ENCODE measurements around the gene TBC1D5. TPM values are rescaled to one million over a fixed set of nuclear protein-coding genes. Genes with fewer than 3 reads are reported as not detected.

Gene TBC1D5
- total RNA-seq, 3 donors from 2014 or later: 22.4 to 25.3 (median 25.2) TPM

DNA sequence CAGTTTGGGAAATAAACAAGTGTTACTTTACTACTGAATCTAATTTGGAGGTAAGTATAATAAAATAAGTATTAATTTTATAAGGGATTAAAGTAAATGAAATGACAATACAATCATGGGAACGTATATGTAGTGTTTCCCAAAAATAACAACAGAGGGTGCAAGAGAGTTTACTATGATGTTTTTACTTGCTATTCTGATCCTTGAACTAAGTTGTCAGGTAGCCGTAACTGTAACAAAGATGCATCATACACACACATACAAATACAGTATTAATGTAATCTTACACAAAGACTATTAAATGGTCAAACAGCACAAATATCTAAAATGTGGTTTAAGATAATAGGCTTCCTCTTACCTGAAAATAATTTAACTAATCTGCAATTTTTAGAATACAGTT lies 311.4 kb downstream of the TBC1D5 start:
- DNase-seq: no peak
- peaks cover 11% of the 10 kb centered on the region for H3K36me3 Mint-ChIP-seq (ENCODE audit: insufficient read depth)
- no peak overlapping the region for H3K4me3 Mint-ChIP-seq
- H3K27me3 Mint-ChIP-seq (ENCODE audit: low read depth): no peaks in the 10 kb centered on the region
- peaks cover 3% of the 10 kb centered on the region for H3K4me1 Mint-ChIP-seq (ENCODE audit: low read depth)
- no peak for ATAC-seq
- no peaks in the 10 kb centered on the region for H3K9me3 Mint-ChIP-seq

DNA sequence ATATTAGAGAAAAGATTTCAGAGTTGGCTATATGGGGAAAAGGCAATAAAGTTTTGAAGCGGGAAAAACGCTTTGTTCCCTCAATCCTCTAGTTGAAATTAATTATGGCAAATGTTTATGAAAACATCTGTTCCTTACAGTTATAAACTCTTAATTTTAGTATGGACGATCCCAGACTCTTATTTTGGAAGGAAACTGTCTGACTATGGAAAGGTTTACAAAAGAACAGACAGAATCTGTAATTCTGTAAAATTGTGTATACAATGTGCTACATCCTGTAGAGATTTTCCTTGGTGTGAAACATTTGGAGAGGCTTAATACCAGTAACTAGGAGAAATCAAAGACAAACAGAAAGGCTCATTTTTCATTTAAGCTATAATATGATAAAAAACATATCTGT lies 311.8 kb downstream of the TBC1D5 start:
- H3K27me3 Mint-ChIP-seq (ENCODE audit: low read depth): no peaks in the 10 kb centered on the region
- peaks cover 8% of the 10 kb centered on the region for H3K36me3 Mint-ChIP-seq (ENCODE audit: insufficient read depth)
- H3K9me3 Mint-ChIP-seq: no peaks in the 10 kb centered on the region
- DNase-seq: no peak
- H3K4me1 Mint-ChIP-seq (ENCODE audit: low read depth): peaks cover 3% of the 10 kb centered on the region
- H3K4me3 Mint-ChIP-seq: no peak overlapping the region
- ATAC-seq: no peak

DNA sequence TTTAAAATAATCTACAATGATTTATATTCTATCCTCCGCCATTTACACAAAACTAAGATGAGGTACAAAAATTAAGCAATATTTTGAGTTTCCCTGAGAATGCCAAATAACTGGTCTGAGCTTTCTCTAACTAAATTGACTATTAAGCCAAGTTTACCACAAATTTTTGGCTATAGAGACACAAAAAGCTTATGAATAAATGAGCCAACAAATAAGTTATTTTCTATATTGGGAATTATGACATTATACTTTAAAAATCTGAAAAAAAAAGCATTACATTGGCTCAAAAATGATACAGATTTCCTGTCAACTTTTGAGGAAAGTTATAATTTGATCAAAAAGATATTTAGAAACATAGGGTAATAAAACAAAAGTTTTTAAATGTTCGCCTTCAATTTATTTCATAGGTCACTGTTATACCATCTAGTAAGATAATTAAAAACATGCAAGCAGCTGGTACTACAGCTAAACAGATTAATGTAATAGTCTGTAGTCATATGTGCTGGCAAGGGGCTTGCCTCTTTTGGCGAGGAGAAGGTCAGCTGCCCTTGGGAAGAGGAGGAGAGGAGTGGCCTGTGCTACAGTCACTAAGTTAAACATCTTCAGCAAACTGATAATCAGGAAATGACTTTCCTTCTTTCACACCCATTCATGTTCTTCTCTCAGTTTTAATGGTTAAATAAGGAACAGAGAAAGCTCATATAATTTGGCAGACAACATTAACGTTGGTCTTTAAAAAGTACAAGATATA lies 318.5 kb downstream of the TBC1D5 start:
- no peak for ATAC-seq
- H3K4me3 Mint-ChIP-seq: no peak overlapping the region
- no peaks in the 10 kb centered on the region for H3K4me1 Mint-ChIP-seq (ENCODE audit: low read depth)
- H3K36me3 Mint-ChIP-seq (ENCODE audit: insufficient read depth): peaks cover 2% of the 10 kb centered on the region
- no peak for DNase-seq
- no peaks in the 10 kb centered on the region for H3K9me3 Mint-ChIP-seq
- no peaks in the 10 kb centered on the region for H3K27me3 Mint-ChIP-seq (ENCODE audit: low read depth)

DNA sequence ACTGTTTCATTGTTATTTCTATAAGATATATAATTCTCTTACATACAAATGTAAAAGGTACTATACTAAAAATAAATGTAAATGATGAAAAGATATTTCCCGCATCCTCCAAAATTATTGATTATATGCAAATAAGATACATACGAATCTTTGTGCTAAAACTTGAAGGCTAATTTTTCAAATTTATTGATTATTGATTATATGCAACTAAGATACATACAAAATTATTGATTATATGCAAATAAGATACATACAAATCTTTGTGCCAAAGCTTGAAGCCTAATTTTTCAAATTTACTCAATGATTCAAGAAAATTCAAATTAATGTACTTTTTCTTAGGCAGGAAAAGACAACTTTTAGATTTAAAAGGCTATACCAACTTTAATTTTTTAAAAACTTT lies 319.8 kb downstream of the TBC1D5 start:
- Mint-ChIP-seq H3K4me3 (no peak overlapping the region), H3K27me3 (ENCODE audit: low read depth) (no peaks in the 10 kb centered on the region), H3K36me3 (ENCODE audit: insufficient read depth) (peaks cover 2% of the 10 kb centered on the region), H3K4me1 (ENCODE audit: low read depth) (no peaks in the 10 kb centered on the region), H3K9me3 (no peaks in the 10 kb centered on the region)
- ATAC-seq (no peak), DNase-seq (no peak)

DNA sequence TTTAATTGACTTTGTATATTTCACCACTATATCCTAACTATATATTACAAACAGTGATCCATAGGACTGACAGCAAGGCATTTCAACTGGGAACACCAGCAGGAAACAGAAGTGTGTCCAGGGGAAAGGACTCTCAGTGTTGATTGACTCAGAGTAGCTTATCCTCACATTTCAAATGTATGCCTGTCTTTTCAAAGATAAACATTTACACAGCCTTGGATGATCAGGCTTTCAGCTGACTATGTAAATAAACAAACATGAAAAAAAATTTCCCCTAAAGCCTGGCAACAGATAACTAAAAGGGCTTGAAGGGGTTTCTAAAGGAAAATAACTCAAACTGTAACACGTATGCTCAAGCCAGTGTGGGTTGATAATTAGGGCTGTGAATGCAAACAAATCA lies 321.8 kb downstream of the TBC1D5 start:
- Mint-ChIP-seq H3K9me3 (no peaks in the 10 kb centered on the region), H3K4me3 (no peak overlapping the region), H3K36me3 (ENCODE audit: insufficient read depth) (peaks cover 2% of the 10 kb centered on the region), H3K4me1 (ENCODE audit: low read depth) (no peaks in the 10 kb centered on the region), H3K27me3 (ENCODE audit: low read depth) (no peaks in the 10 kb centered on the region)
- ATAC-seq: no peak
- no peak for DNase-seq

DNA sequence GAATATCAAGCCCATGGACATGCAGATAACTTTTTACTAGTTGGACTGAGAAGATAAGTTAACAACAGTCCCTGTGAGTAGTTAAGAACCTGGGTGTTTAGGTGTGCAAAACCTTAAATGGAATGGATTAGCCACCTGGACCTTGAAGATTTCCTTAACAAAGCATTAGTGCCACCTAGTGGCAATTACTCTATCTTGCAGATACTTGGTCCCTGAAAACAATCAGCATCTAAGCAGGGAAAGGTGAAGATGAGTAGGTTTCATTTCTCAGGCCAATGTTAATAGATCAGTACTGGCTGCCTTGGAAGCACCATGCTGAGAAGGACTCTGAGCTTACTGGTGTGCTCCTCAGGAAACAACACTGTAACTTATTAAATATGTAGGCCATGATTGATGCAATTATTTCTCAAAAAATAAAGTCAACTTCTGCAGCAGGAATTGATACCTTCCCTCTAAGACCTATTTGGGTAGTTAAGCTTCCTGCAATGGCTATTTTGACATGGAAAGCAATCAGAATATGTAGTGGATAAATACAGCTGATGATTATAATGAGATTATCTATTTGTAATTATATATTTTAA lies 329.4 kb downstream of the TBC1D5 start:
- DNase-seq (no peak), ATAC-seq (peak; percentile 46 to 53)
- Mint-ChIP-seq H3K36me3 (ENCODE audit: insufficient read depth) (peaks cover 5% of the 10 kb centered on the region), H3K9me3 (peaks cover 5% of the 10 kb centered on the region), H3K27me3 (ENCODE audit: low read depth) (no peaks in the 10 kb centered on the region), H3K4me1 (ENCODE audit: low read depth) (no peaks in the 10 kb centered on the region), H3K4me3 (no peak overlapping the region)

DNA sequence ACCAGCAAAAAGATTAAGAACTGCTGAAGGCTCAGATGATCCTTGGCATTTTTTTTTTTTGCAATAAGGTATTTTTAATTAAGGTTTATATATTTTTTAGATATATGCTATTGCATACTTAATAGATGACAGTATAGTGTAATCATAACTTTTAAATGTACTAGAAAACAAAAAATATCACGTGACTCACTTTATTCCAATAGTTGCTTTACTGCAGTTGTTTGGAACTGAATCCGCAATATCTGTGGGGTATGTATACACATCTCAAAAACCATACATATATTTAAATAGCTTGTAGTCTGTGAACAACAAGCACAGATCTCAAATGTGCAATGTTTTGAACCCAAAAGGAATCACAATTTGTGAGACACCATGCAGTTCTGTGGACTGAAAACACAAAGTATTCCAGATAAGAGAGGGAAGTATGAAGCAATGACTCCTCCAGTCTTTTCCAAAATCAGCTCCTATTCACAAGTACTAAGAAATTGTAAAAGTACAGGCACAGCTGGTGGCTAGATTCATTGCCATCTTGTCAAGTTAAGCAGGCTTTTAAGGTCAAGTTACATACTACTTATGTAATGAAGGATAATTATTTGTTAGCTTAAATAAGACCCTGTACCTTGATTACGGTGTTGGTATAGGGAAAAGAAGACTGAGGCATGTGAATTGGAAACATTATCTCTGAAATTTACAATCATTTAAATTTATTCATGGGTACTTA lies 331.1 kb downstream of the TBC1D5 start:
- Mint-ChIP-seq H3K4me3 (no peak overlapping the region), H3K4me1 (ENCODE audit: low read depth) (no peaks in the 10 kb centered on the region), H3K36me3 (ENCODE audit: insufficient read depth) (peaks cover 5% of the 10 kb centered on the region), H3K27me3 (ENCODE audit: low read depth) (no peaks in the 10 kb centered on the region), H3K9me3 (peaks cover 5% of the 10 kb centered on the region)
- ATAC-seq (no peak), DNase-seq (no peak)

DNA sequence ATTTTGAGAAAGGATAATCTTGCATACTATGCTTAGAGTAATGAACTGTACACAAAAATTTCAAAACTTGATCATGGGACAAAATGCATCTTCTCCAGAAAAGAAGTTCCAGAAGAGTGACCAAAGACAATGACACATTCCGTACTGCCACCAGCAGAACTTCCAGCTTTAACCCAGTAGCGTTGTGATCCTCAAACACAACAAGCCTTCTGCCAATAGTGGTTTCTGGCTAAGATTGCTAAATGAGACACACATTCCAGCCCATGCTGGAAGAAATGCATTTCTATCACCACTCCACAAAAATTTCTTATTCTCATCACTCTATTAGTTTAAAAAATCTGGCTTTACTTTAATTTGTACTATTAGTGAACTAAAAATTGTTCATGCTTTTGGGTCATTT lies 334.9 kb downstream of the TBC1D5 start:
- Mint-ChIP-seq H3K9me3 (no peaks in the 10 kb centered on the region), H3K4me1 (ENCODE audit: low read depth) (no peaks in the 10 kb centered on the region), H3K4me3 (no peak overlapping the region), H3K36me3 (ENCODE audit: insufficient read depth) (peaks cover 9% of the 10 kb centered on the region), H3K27me3 (ENCODE audit: low read depth) (no peaks in the 10 kb centered on the region)
- no peak for DNase-seq
- no peak for ATAC-seq

DNA sequence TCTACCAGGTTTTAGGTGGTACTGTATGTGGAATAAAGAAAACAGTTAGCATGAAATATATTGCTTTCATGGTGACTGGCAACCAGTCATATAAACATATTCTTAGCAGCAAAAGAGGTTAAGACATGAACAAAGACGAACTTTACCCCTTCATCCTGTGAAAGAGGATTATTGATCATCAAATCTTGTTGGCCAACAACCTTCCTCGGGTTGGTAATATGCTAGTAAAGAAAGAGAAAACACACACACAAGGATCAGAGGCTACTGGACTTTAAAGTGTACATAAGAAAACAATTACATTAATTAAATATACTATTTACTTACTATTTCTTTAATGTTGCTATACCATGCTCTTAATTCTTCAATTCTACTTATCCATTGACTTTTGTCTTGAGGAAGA lies 337.9 kb downstream of the TBC1D5 start:
- Mint-ChIP-seq H3K4me1 (ENCODE audit: low read depth) (no peaks in the 10 kb centered on the region), H3K27me3 (ENCODE audit: low read depth) (no peaks in the 10 kb centered on the region), H3K9me3 (no peaks in the 10 kb centered on the region), H3K4me3 (no peak overlapping the region), H3K36me3 (ENCODE audit: insufficient read depth) (peaks cover 17% of the 10 kb centered on the region)
- DNase-seq (no peak), ATAC-seq (no peak)

DNA sequence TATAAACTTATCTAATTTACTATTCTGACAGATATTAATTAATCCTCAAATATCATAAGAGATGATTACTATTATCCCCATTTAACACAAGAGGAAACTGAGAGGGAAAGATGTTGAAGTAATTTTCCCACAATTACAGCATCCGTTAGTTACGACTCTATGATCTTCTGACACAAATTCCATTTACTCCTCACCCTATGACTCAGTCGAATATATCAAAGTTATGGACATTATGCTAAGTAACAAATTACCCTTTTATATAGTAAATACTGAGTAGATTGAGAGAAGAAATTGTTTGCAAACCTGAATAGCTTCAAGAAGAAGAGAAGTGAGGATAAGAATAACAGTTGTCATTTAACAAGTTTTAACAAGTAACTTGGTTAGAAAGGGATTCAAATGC lies 340.0 kb downstream of the TBC1D5 start:
- no peak overlapping the region for H3K4me3 Mint-ChIP-seq
- ATAC-seq (no peak), DNase-seq (no peak)
- H3K9me3 Mint-ChIP-seq: no peaks in the 10 kb centered on the region
- H3K27me3 Mint-ChIP-seq (ENCODE audit: low read depth): no peaks in the 10 kb centered on the region
- H3K36me3 Mint-ChIP-seq (ENCODE audit: insufficient read depth): peaks cover 23% of the 10 kb centered on the region
- H3K4me1 Mint-ChIP-seq (ENCODE audit: low read depth): no peaks in the 10 kb centered on the region

DNA sequence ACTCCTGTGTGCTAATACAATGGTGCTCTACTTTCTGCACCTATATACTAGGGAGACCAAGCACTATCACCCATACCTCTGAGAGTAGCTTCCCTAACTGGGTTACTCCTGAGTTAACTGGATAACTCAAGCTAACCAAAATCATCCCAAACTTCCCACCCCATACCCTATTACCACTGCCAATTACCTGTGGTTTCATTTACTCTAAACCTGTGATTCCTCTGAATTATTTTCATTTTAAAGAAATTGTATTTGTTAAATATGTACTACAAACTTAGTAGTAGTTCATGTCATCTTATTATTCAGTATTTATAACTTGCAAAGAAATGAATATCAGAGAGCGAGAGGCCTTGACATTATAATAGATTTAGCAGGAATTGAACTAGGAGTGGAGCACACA lies 340.5 kb downstream of the TBC1D5 start:
- peaks cover 28% of the 10 kb centered on the region for H3K36me3 Mint-ChIP-seq (ENCODE audit: insufficient read depth)
- DNase-seq (no peak), ATAC-seq (no peak)
- no peaks in the 10 kb centered on the region for H3K4me1 Mint-ChIP-seq (ENCODE audit: low read depth)
- H3K4me3 Mint-ChIP-seq: no peak overlapping the region
- no peaks in the 10 kb centered on the region for H3K9me3 Mint-ChIP-seq
- H3K27me3 Mint-ChIP-seq (ENCODE audit: low read depth): no peaks in the 10 kb centered on the region

DNA sequence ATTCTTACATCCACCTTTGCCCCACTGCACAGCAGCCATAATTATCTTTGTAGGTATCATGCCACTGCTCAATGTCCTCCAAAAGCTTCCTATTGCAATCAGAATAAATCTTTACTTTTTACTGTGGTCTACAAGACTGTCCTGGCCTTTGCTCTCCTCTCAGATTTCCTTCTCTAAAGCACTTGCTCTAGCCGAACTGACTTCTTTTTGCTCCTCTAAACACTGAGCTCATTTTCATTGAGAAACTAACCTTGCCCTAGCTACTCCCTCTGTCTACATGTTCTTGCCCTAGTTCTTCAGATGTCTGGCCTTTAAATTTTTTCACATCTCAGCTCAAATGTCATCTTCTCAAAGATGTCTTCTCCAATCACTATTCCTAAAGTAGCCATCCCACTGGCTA lies 342.8 kb downstream of the TBC1D5 start:
- Mint-ChIP-seq H3K4me3 (no peak overlapping the region), H3K27me3 (ENCODE audit: low read depth) (no peaks in the 10 kb centered on the region), H3K4me1 (ENCODE audit: low read depth) (no peaks in the 10 kb centered on the region), H3K36me3 (ENCODE audit: insufficient read depth) (peaks cover 30% of the 10 kb centered on the region), H3K9me3 (no peaks in the 10 kb centered on the region)
- DNase-seq: no peak
- ATAC-seq: no peak

DNA sequence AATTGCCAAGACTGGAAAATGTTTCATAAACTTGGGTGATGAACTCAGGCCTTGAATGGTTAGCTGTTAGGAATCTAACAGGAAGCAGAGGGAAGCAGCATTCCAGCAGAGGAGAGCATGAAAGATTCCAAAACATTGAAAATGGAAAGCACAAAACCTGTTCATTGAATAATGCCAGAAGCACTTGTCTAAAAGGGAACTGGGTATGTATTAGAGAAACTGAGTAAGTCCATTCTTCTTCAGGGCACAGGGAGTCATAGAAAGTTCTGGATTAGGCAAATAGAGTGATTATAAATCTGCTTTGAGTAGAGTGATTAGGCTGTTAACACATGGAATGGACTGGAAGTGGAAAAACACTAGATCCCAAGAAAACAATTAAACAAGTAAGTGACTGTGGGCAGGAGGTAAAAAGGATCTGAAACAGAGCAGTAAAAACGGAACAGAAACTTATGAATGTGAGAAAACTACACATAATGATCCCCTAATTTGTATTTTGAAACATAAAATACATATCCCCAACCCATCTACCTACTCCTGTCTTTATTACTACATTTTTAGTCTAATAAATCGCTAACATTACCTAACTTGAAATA lies 343.4 kb downstream of the TBC1D5 start:
- Mint-ChIP-seq H3K4me3 (no peak overlapping the region), H3K36me3 (ENCODE audit: insufficient read depth) (peaks cover 29% of the 10 kb centered on the region), H3K4me1 (ENCODE audit: low read depth) (no peaks in the 10 kb centered on the region), H3K9me3 (no peaks in the 10 kb centered on the region), H3K27me3 (ENCODE audit: low read depth) (no peaks in the 10 kb centered on the region)
- ATAC-seq (no peak), DNase-seq (no peak)

DNA sequence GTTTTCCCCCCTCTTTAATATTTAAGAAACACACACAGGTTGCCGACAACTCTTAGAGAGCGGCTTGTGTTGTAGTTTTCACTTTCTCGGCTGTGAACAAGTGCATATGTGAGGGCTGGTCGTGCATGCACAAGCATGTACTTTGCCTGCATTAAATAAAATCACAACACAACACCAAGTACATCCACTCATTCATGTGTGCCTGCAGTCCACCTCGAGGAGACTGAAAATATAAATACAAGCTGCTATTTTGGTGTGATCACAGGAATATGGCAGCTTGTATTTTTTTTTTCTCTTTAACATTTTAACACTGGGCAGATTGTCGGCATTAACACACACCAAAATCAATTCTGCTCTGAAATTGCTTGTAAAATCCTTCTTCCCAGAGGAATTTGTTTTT lies 346.4 kb downstream of the TBC1D5 start:
- H3K9me3 Mint-ChIP-seq: peaks cover 3% of the 10 kb centered on the region
- H3K4me3 Mint-ChIP-seq: no peak overlapping the region
- H3K4me1 Mint-ChIP-seq (ENCODE audit: low read depth): no peaks in the 10 kb centered on the region
- no peaks in the 10 kb centered on the region for H3K27me3 Mint-ChIP-seq (ENCODE audit: low read depth)
- peaks cover 47% of the 10 kb centered on the region for H3K36me3 Mint-ChIP-seq (ENCODE audit: insufficient read depth)
- ATAC-seq (no peak), DNase-seq (no peak)
